Keratinocyte (primary cell): ENCODE measurements around the gene RGS6.
A peak's percentile ranks its signal among the peaks of the same experiment; 100 is the strongest.

Experiments
- EZH2 ChIP-seq: IDR thresholded peaks from one replicate; pipeline ENCODE4 v1.6.1; 2012; ENCODE audit warnings: inconsistent platforms, mild to moderate bottlenecking, low read length, moderate library complexity
- TF ChIP-seq, protein P1 (sequence below), 3 experiments: IDR thresholded peaks in 1 of 3; conservative IDR thresholded peaks in 1 of 3; optimal IDR thresholded peaks in 1 of 3; 2 replicates in 2 of 3; 3 replicates in 1 of 3; pipeline versions ENCODE3 to v1.5.1; 2011; ENCODE audit warnings: low read length in 3 of 3, mild to moderate bottlenecking in 3 of 3, moderate library complexity in 2 of 3, control low read depth in 1 of 3, inconsistent platforms in 1 of 3; ENCODE audit not compliant: insufficient read depth in 2 of 3; ENCODE audit errors: extremely low read depth in 1 of 3

DNA sequence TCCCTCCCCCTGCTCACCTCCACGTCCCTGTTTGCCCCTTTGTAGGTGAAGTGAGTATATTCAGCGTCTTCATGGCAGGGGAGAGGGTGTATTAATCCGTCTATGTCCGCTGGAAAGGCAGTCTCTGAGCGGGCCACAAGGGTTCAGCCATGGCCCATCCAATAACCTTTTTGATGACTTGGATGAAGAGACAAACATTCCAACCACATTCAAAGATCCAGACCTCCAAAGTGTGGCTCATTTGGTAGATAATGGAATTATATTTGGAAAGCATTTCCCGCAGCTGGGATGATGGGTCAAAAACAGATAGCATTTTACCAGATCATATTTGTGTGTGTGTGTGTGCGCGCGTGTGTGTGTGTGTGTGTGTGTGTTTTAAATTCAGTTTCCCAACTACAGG is 615.8 kb downstream of the RGS6 start:
- TF ChIP-seq, protein P1, sequence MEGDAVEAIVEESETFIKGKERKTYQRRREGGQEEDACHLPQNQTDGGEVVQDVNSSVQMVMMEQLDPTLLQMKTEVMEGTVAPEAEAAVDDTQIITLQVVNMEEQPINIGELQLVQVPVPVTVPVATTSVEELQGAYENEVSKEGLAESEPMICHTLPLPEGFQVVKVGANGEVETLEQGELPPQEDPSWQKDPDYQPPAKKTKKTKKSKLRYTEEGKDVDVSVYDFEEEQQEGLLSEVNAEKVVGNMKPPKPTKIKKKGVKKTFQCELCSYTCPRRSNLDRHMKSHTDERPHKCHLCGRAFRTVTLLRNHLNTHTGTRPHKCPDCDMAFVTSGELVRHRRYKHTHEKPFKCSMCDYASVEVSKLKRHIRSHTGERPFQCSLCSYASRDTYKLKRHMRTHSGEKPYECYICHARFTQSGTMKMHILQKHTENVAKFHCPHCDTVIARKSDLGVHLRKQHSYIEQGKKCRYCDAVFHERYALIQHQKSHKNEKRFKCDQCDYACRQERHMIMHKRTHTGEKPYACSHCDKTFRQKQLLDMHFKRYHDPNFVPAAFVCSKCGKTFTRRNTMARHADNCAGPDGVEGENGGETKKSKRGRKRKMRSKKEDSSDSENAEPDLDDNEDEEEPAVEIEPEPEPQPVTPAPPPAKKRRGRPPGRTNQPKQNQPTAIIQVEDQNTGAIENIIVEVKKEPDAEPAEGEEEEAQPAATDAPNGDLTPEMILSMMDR (optimal IDR thresholded peaks at IDR 0.05 in 1 of 3, IDR thresholded peaks at IDR 0.05 in 1 of 3, conservative IDR thresholded peaks at IDR 0.05 in 1 of 3; ENCODE audit: extremely low read depth in 1 of 3, insufficient read depth in 2 of 3, low read length in 3 of 3): peak in 1 of 3 experiments; percentile 5
- TF ChIP-seq EZH2: no peak
